Measurements from ENCODE around the gene CYSLTR2.

The CYSLTR2 gene

GRCh38 chr13:48723168-48723567 is 69.4 kb downstream of the CYSLTR2 start:
- no peak overlapping the region for H3K27ac ChIP-seq (ENCODE audit: low read depth, low read length)
- H3K79me2 ChIP-seq (ENCODE audit: control insufficient read depth, insufficient read depth, low read length, unreplicated experiment), result no peaks in the 10 kb centered on the region
- H3K36me3 ChIP-seq (ENCODE audit: insufficient read depth, low read length), result no peaks in the 10 kb centered on the region

DNA sequence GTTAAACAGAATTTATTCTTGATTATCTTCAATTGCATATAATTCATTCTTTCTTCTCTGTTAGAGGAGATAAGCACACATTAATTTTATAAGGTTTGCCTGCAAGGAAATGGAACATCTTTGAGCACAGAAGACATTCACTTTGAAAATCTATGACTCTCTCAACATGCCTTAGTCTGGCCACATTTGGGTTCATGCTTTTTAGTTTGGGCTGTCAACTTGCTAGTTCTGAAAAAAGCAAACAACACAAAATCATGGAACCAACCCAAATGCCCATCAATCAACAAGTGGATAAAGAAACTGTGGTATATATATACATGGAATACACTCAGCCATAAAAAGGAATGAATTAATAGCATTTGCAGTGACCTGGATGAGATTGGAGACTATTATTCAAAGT is 71.5 kb downstream of the CYSLTR2 start:
- H2AFZ ChIP-seq (ENCODE audit: low read length, unreplicated experiment), result no peak overlapping the region
- H3K36me3 ChIP-seq (ENCODE audit: insufficient read depth, low read length), result no peaks in the 10 kb centered on the region
- H3K27me3 ChIP-seq (ENCODE audit: insufficient read depth, low read length), result peaks cover 4% of the 10 kb centered on the region; the same call in 1 of the 2 replicates
- no peaks in the 10 kb centered on the region for H3K4me1 ChIP-seq (ENCODE audit: control insufficient read depth, insufficient read depth, low read length, unreplicated experiment)
- H3K4me3 ChIP-seq (ENCODE audit: low read depth, low read length), result no peak overlapping the region
- H3K79me2 ChIP-seq (ENCODE audit: control insufficient read depth, insufficient read depth, low read length, unreplicated experiment), result no peaks in the 10 kb centered on the region
- H3K27ac ChIP-seq (ENCODE audit: low read depth, low read length), result no peak overlapping the region

More at GRCh38 chr13:48723168-48723567, 69.4 kb downstream of the CYSLTR2 start:
- no peak overlapping the region for H3K4me3 ChIP-seq (ENCODE audit: low read depth, low read length)
- peaks cover 6% of the 10 kb centered on the region; the same call in 1 of the 2 replicates for H3K27me3 ChIP-seq (ENCODE audit: insufficient read depth, low read length)
- no peaks in the 10 kb centered on the region for H3K4me1 ChIP-seq (ENCODE audit: control insufficient read depth, insufficient read depth, low read length, unreplicated experiment)
- no peak overlapping the region for H2AFZ ChIP-seq (ENCODE audit: low read length, unreplicated experiment)

DNA sequence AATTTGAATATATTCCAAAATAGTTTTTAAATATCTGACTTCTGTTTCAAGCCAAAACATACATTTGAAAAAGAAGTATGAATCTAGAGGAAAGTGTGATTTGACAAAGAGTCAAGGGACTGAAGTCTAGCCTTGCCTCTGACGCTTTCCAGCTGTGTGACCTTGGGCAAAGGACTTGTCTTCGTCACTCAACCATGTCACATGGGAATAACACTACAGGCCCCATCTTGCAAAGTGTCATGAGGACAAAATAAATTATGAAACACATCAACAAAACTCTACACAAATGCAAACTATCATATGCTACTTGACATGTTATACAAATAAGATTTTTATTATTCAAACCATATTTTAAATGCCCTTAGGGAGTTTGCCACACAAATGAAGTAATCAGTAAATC is 73.0 kb downstream of the CYSLTR2 start:
- no peak overlapping the region for H3K4me3 ChIP-seq (ENCODE audit: low read depth, low read length)
- H2AFZ ChIP-seq (ENCODE audit: low read length, unreplicated experiment), result no peak overlapping the region
- H3K79me2 ChIP-seq (ENCODE audit: control insufficient read depth, insufficient read depth, low read length, unreplicated experiment), result no peaks in the 10 kb centered on the region
- no peak overlapping the region for H3K27ac ChIP-seq (ENCODE audit: low read depth, low read length)
- H3K36me3 ChIP-seq (ENCODE audit: insufficient read depth, low read length), result no peaks in the 10 kb centered on the region
- H3K4me1 ChIP-seq (ENCODE audit: control insufficient read depth, insufficient read depth, low read length, unreplicated experiment), result peaks cover 4% of the 10 kb centered on the region
- no peaks in the 10 kb centered on the region for H3K27me3 ChIP-seq (ENCODE audit: insufficient read depth, low read length)

DNA sequence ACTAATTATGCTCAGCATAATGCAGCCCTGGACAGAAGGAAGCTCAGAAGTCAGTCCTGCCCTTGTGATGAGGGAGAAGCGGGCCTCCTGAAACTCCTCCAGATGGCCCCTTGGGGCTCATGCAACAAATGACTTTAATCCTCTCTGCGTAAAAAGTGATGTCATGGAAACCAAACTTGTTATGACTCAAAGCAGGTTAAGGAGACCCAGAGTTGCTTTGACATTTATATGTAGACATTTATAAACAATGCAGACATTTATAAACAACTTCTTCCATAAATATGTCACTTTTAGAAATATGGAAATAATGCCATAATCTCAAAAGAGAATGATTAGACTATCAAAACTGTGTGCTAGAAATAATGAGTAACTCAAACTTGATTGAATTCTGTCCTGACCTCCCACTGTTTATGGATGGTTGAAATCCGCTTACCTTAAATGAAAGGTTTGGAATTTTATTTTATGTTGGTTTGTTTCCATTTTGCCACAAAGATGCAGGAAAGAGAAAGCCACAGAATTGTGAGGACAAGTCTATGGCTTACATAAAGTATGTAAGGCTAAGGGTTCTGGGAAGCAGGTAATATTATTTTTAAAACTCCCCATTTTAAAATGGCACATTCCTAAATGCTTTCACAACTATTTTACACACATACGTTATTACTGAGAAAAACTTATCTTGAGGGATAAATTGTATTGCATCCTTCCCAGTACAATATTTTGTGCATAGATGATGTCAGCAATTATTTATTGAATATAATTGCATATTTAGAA is 73.7 kb downstream of the CYSLTR2 start:
- Histone ChIP-seq H3K27ac (ENCODE audit: low read depth, low read length) (no peak overlapping the region), H3K79me2 (ENCODE audit: control insufficient read depth, insufficient read depth, low read length, unreplicated experiment) (no peaks in the 10 kb centered on the region), H2AFZ (ENCODE audit: low read length, unreplicated experiment) (no peak overlapping the region), H3K4me3 (ENCODE audit: low read depth, low read length) (no peak overlapping the region), H3K4me1 (ENCODE audit: control insufficient read depth, insufficient read depth, low read length, unreplicated experiment) (peaks cover 4% of the 10 kb centered on the region), H3K27me3 (ENCODE audit: insufficient read depth, low read length) (no peaks in the 10 kb centered on the region; the same call in 1 of the 2 replicates), H3K36me3 (ENCODE audit: insufficient read depth, low read length) (no peaks in the 10 kb centered on the region)

DNA sequence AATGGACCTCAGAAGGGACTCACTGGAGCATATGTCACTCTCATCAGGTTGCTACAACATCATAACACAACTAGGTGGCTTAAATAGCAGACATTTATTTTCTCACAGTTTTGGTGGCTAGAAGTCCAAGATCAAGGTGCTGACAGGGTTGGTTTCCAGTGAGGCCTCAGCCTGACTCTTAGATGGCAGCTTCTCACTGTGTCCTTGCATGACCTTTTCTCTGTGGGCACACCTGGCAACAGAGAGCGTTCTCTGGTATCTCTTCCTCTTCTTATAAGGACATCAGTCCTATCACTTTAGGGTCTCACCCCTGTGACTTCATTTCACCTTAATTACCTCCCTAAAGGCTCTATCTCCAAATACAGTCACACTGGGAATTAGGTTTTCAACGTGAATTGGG is 74.5 kb downstream of the CYSLTR2 start:
- Histone ChIP-seq H3K27ac (ENCODE audit: low read depth, low read length) (no peak overlapping the region), H2AFZ (ENCODE audit: low read length, unreplicated experiment) (no peak overlapping the region), H3K4me3 (ENCODE audit: low read depth, low read length) (no peak overlapping the region), H3K36me3 (ENCODE audit: insufficient read depth, low read length) (no peaks in the 10 kb centered on the region), H3K4me1 (ENCODE audit: control insufficient read depth, insufficient read depth, low read length, unreplicated experiment) (peaks cover 4% of the 10 kb centered on the region), H3K79me2 (ENCODE audit: control insufficient read depth, insufficient read depth, low read length, unreplicated experiment) (no peaks in the 10 kb centered on the region), H3K27me3 (ENCODE audit: insufficient read depth, low read length) (peaks cover 2% of the 10 kb centered on the region; the same call in 1 of the 2 replicates)

DNA sequence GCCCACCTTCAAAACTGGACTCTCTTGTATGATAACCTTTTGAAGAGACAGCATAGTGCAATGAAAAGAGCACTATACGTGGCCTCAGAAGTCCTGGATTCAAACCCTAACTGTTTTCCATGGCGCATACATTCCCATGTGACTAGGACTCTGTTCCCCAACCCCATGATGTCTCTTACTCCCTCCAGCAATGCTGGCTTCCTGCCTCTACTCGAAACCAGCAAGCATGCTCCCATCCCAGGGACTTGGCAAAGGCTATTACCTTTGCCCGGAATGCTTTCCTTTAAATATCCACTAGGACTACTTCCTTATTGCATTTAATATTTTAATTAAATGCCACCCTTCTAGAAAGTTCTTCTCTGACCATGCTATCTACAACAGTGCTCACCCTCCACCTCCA is 75.1 kb downstream of the CYSLTR2 start:
- no peaks in the 10 kb centered on the region for H3K36me3 ChIP-seq (ENCODE audit: insufficient read depth, low read length)
- peaks cover 4% of the 10 kb centered on the region; the same call in 1 of the 2 replicates for H3K27me3 ChIP-seq (ENCODE audit: insufficient read depth, low read length)
- peaks cover 4% of the 10 kb centered on the region for H3K4me1 ChIP-seq (ENCODE audit: control insufficient read depth, insufficient read depth, low read length, unreplicated experiment)
- H3K4me3 ChIP-seq (ENCODE audit: low read depth, low read length), result no peak overlapping the region
- H3K27ac ChIP-seq (ENCODE audit: low read depth, low read length), result no peak overlapping the region
- no peaks in the 10 kb centered on the region for H3K79me2 ChIP-seq (ENCODE audit: control insufficient read depth, insufficient read depth, low read length, unreplicated experiment)
- no peak overlapping the region for H2AFZ ChIP-seq (ENCODE audit: low read length, unreplicated experiment)

- Histone ChIP-seq H3K79me2 (ENCODE audit: control insufficient read depth, insufficient read depth, low read length, unreplicated experiment) (no peaks in the 10 kb centered on the region), H3K27ac (ENCODE audit: low read depth, low read length) (no peak overlapping the region), H3K4me1 (ENCODE audit: control insufficient read depth, insufficient read depth, low read length, unreplicated experiment) (peaks cover 4% of the 10 kb centered on the region), H3K4me3 (ENCODE audit: low read depth, low read length) (no peak overlapping the region), H3K36me3 (ENCODE audit: insufficient read depth, low read length) (no peaks in the 10 kb centered on the region), H2AFZ (ENCODE audit: low read length, unreplicated experiment) (no peak overlapping the region), H3K27me3 (ENCODE audit: insufficient read depth, low read length) (peaks cover 4% of the 10 kb centered on the region; the same call in 1 of the 2 replicates)
Measured at GRCh38 chr13:48729856-48730255, 76.1 kb downstream of the CYSLTR2 start.

DNA sequence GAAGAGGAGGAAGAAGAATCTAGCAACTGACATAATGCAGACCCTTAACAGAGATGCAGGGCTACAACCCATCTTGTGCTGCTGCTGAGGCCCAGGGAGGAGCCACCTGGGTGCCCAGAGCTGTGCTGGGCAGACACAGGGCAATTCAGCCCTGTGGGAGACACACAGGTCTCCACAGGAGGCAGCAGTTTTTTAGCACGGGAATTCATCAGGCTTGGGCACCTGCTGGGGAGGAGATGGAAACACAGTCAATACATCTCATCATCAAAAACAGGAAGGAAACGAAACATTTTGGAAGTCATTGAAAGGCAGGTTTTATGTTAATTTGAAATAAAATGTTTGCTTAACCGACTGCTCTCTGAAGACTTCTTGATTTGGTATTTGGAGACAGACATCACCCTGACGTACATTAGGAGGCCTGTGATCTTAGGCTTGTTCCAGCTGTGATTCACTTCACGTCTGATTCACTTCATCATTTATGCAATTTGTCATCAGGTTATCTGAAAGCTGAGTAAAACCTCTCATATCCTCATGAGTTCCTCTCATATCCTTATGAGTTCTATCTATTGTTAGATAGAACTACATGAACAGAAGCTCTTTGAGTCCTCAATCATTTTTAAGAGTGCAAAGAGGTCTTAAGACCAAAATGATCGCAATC is 77.4 kb downstream of the CYSLTR2 start:
- H3K4me1 ChIP-seq (ENCODE audit: control insufficient read depth, insufficient read depth, low read length, unreplicated experiment), result peaks cover 4% of the 10 kb centered on the region
- peak overlapping the region; percentile 21; the same call in 1 of the 2 replicates for H3K27ac ChIP-seq (ENCODE audit: low read depth, low read length)
- no peaks in the 10 kb centered on the region for H3K36me3 ChIP-seq (ENCODE audit: insufficient read depth, low read length)
- no peaks in the 10 kb centered on the region for H3K79me2 ChIP-seq (ENCODE audit: control insufficient read depth, insufficient read depth, low read length, unreplicated experiment)
- H3K4me3 ChIP-seq (ENCODE audit: low read depth, low read length), result no peak overlapping the region
- H3K27me3 ChIP-seq (ENCODE audit: insufficient read depth, low read length), result peaks cover 4% of the 10 kb centered on the region; the same call in 1 of the 2 replicates
- no peak overlapping the region for H2AFZ ChIP-seq (ENCODE audit: low read length, unreplicated experiment)

DNA sequence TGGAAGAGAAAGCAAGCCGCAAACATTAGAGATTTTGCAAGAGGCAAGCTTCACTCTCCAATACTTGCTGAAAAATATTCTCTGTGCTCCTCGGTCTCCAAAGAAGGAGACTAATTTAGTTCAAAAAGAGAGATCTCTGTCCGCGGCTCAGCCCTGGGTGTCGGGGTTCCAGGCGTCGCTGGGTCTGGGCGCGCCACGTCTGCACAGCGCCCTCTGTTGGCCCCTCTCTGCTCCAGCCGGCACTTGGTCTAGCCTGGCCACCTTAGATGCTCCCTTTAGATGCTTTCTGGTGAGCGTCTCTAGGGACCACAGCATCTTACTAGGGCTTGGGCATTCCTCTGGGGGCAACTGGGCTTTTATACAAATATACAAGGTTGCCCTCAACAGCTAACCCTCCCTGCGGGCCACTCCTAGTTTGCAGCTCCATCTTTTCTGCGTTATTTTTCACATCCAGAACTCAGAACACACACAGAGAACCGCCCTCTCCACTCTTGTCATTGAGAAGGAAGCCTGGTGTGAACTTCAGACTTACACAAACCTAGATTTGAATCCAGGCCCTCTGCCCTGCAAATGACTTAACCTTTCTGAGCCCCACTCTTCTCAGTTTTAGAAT is 78.3 kb downstream of the CYSLTR2 start:
- Histone ChIP-seq H3K27me3 (ENCODE audit: insufficient read depth, low read length) (peaks cover 4% of the 10 kb centered on the region; the same call in 1 of the 2 replicates), H3K79me2 (ENCODE audit: control insufficient read depth, insufficient read depth, low read length, unreplicated experiment) (no peaks in the 10 kb centered on the region), H3K4me3 (ENCODE audit: low read depth, low read length) (no peak overlapping the region), H3K27ac (ENCODE audit: low read depth, low read length) (peak overlapping the region; percentile 21; the same call in 1 of the 2 replicates), H3K4me1 (ENCODE audit: control insufficient read depth, insufficient read depth, low read length, unreplicated experiment) (peaks cover 4% of the 10 kb centered on the region), H3K36me3 (ENCODE audit: insufficient read depth, low read length) (no peaks in the 10 kb centered on the region), H2AFZ (ENCODE audit: low read length, unreplicated experiment) (no peak overlapping the region)

GRCh38 chr13:48733739-48734335 is 80.1 kb downstream of the CYSLTR2 start:
- Histone ChIP-seq H3K4me3 (ENCODE audit: low read depth, low read length) (no peak overlapping the region), H3K79me2 (ENCODE audit: control insufficient read depth, insufficient read depth, low read length, unreplicated experiment) (no peaks in the 10 kb centered on the region), H3K36me3 (ENCODE audit: insufficient read depth, low read length) (no peaks in the 10 kb centered on the region), H3K27ac (ENCODE audit: low read depth, low read length) (no peak overlapping the region), H2AFZ (ENCODE audit: low read length, unreplicated experiment) (no peak overlapping the region), H3K27me3 (ENCODE audit: insufficient read depth, low read length) (peaks cover 4% of the 10 kb centered on the region; the same call in 1 of the 2 replicates), H3K4me1 (ENCODE audit: control insufficient read depth, insufficient read depth, low read length, unreplicated experiment) (peaks cover 4% of the 10 kb centered on the region)
